SK-N-SH (cell line): ENCODE data around the gene TMEM106C. TPM values are rescaled to one million over a fixed set of nuclear protein-coding genes. Genes with fewer than 3 reads are reported as not detected.

Experiments
- CTCF ChIA-PET: fragments of 300-600, 350-600 bp; formaldehyde crosslinking; extraction: SDS; loops from one replicate; lab custom pipeline; 2021; lab: Yijun Ruan, JAX
- POLR2A ChIA-PET: fragments of 350-600 bp; sonication (Branson Sonifier 250); formaldehyde crosslinking; extraction: SDS; loops from one replicate; lab custom pipeline; 2020; ENCODE audit warnings: antibody characterized with exemption, inconsistent platforms; lab: Yijun Ruan, JAX
- DNase-seq: peaks from one replicate; pipeline ENCODE4 v3.0.0; 2012
- H2AFZ ChIP-seq: fragments of 200-600 bp; sonication (generic); 2 replicates; pipeline ENCODE4 v1.8.1; 2016; ENCODE audit warnings: antibody characterized with exemption, mild to moderate bottlenecking, low read depth
- H3F3A ChIP-seq: fragments of 200-600 bp; sonication (generic); replicated peaks from 2 replicates; pipeline ENCODE3; 2016; ENCODE audit warnings: antibody characterized with exemption, mild to moderate bottlenecking; ENCODE audit not compliant: insufficient read depth
- H3K27ac ChIP-seq, 2 experiments: fragments of 200-500 bp in 1 of 2; fragments of 200-600 bp in 1 of 2; sonication (Bioruptor generic) in 1 of 2; sonication (generic), shearing (Covaris generic) in 1 of 2; 2 replicates each; pipeline versions ENCODE4 v1.5.1 to v1.6.1; 2014 to 2016; ENCODE audit warnings: low read depth in 2 of 2, inconsistent platforms in 1 of 2, low read length in 1 of 2, mild to moderate bottlenecking in 1 of 2, mixed read lengths in 1 of 2
- H3K27me3 ChIP-seq: fragments of 200-600 bp; sonication (generic), shearing (Covaris generic); 2 replicates; pipeline ENCODE4 v1.6.1; 2016; ENCODE audit warnings: mixed run types; ENCODE audit not compliant: insufficient read depth
- H3K36me3 ChIP-seq, 2 experiments: fragments of 200-500 bp in 1 of 2; fragments of 200-600 bp in 1 of 2; sonication (Bioruptor generic) in 1 of 2; sonication (generic) in 1 of 2; replicated peaks in 1 of 2; 2 replicates each; pipeline versions ENCODE3 to v1.5.1; 2014 to 2016; ENCODE audit warnings: low read length in 1 of 2, mild to moderate bottlenecking in 1 of 2; ENCODE audit not compliant: insufficient read depth in 2 of 2, control insufficient read depth in 1 of 2
- H3K4me1 ChIP-seq, 2 experiments: fragments of 200-500 bp in 1 of 2; fragments of 200-600 bp in 1 of 2; sonication (Bioruptor generic) in 1 of 2; sonication (generic), shearing (Covaris generic) in 1 of 2; 2 replicates each; pipeline versions ENCODE4 v1.5.1 to v1.6.1; 2014 to 2016; ENCODE audit warnings: low read depth in 1 of 2, low read length in 1 of 2, mixed run types in 1 of 2; ENCODE audit not compliant: insufficient read depth in 2 of 2, control insufficient read depth in 1 of 2
- H3K4me2 ChIP-seq: fragments of 200-600 bp; sonication (generic), shearing (Covaris generic); 2 replicates; pipeline ENCODE4 v1.6.1; 2017; ENCODE audit warnings: mixed run types
- H3K4me3 ChIP-seq, 2 experiments: fragments of 200-500 bp in 1 of 2; fragments of 200-600 bp in 1 of 2; sonication (Bioruptor generic) in 1 of 2; sonication (generic), shearing (Covaris generic) in 1 of 2; 2 replicates each; pipeline versions ENCODE4 v1.5.1 to v1.8.1; 2014 to 2016; ENCODE audit warnings: low read depth in 2 of 2, inconsistent platforms in 1 of 2, low read length in 1 of 2, mild to moderate bottlenecking in 1 of 2, mixed read lengths in 1 of 2, moderate library complexity in 1 of 2
- H3K79me2 ChIP-seq: fragments of 200-600 bp; sonication (generic); 2 replicates; pipeline ENCODE4 v1.8.1; 2017; ENCODE audit warnings: mild to moderate bottlenecking; ENCODE audit not compliant: insufficient read depth
- H3K9ac ChIP-seq: fragments of 200-600 bp; sonication (generic); 2 replicates; pipeline ENCODE4 v1.6.1; 2017; ENCODE audit warnings: mixed run types
- H3K9me2 ChIP-seq: fragments of 200-600 bp; sonication (generic); 2 replicates; pipeline ENCODE4 v1.6.1; 2017; ENCODE audit warnings: mixed run types
- H3K9me3 ChIP-seq: fragments of 200-600 bp; sonication (generic); 2 replicates; pipeline ENCODE4 v1.6.1; 2017; ENCODE audit warnings: mixed run types, mild to moderate bottlenecking, moderate library complexity
- H4K20me1 ChIP-seq: fragments of 200-600 bp; sonication (generic); 2 replicates; pipeline ENCODE4 v1.6.1; 2017; ENCODE audit warnings: mild to moderate bottlenecking, mixed run types; ENCODE audit not compliant: insufficient read depth
- CHD2 ChIP-seq: fragments of 150-350 bp; IDR thresholded peaks from 2 replicates; pipeline ENCODE4 v1.6.1; 2018; ENCODE audit warnings: low read length; ENCODE audit not compliant: partially characterized antibody
- EZH2phosphoT487 ChIP-seq: fragments of 200-600 bp; sonication (generic); IDR thresholded peaks from 2 replicates; pipeline ENCODE4 v1.6.1; 2017; ENCODE audit warnings: low read depth, mixed run types, mild to moderate bottlenecking, antibody characterized with exemption, moderate library complexity, borderline replicate concordance
- FOXM1 ChIP-seq: IDR thresholded peaks from 2 replicates; pipeline ENCODE4 v1.4.0; 2012; ENCODE audit warnings: low read depth, mild to moderate bottlenecking
- GATA2 ChIP-seq: sonication (generic); formaldehyde crosslinking; IDR thresholded peaks from 2 replicates; pipeline ENCODE4 v1.5.0; 2020; ENCODE audit warnings: mild to moderate bottlenecking, missing genetic modification reagents
- JUND ChIP-seq: IDR thresholded peaks from 2 replicates; pipeline ENCODE4 v1.4.0; 2012
- MEF2A ChIP-seq: IDR thresholded peaks from 2 replicates; pipeline ENCODE4 v1.4.0; 2012; ENCODE audit warnings: low read depth, borderline replicate concordance
- MXI1 ChIP-seq: IDR thresholded peaks from 2 replicates; pipeline ENCODE4 v1.6.1; 2012; ENCODE audit warnings: mild to moderate bottlenecking, low read depth, low read length, improper control_type of control experiment
- NRF1 ChIP-seq: IDR thresholded peaks from 2 replicates; pipeline ENCODE4 v1.6.1; 2012; ENCODE audit warnings: low read depth, mild to moderate bottlenecking, low read length
- POLR2AphosphoS5 ChIP-seq: IDR thresholded peaks from 2 replicates; pipeline ENCODE4 v1.6.1; 2012; ENCODE audit warnings: low read depth, low read length
- RCOR1 ChIP-seq: fragments of 150-350 bp; IDR thresholded peaks from 2 replicates; pipeline ENCODE4 v1.6.1; 2017; ENCODE audit warnings: antibody characterized with exemption, low read length
- RXRA ChIP-seq: IDR thresholded peaks from 2 replicates; pipeline ENCODE4 v1.4.0; 2012; ENCODE audit warnings: low read depth, mild to moderate bottlenecking, borderline replicate concordance
- SIN3A ChIP-seq: IDR thresholded peaks from 2 replicates; pipeline ENCODE4 v1.6.1; 2012; ENCODE audit warnings: low read depth, mild to moderate bottlenecking, low read length, moderate library complexity, borderline replicate concordance
- SMC3 ChIP-seq: IDR thresholded peaks from 2 replicates; pipeline ENCODE4 v1.6.1; 2012; ENCODE audit warnings: low read depth, low read length, improper control_type of control experiment
- TEAD4 ChIP-seq: IDR thresholded peaks from 2 replicates; pipeline ENCODE4 v1.4.0; 2012; ENCODE audit warnings: mild to moderate bottlenecking, borderline replicate concordance; ENCODE audit not compliant: insufficient read depth
- YY1 ChIP-seq: IDR thresholded peaks from 2 replicates; pipeline ENCODE4 v1.4.0; 2012; ENCODE audit warnings: low read depth, mild to moderate bottlenecking
- WGBS: methylation state at CpG from one replicate; pipeline ENCODE4 v1.1.6; 2017; ENCODE audit warnings: low lambda C conversion rate; 5-methylcytosine and 5-hydroxymethylcytosine counted together
- polyA plus RNA-seq, 3 experiments: library from polyadenylated mRNA; depleted of rRNA; stranded (reverse); fragments of >200 nt; gene quantifications; 2 replicates each; pipeline ENCODE4 v1.2.3, GENCODE V29; 2012
- TF ChIP-seq, protein P1 (sequence below): fragments of 200-600 bp; sonication (generic); IDR thresholded peaks from 2 replicates; pipeline ENCODE4 v1.6.1; 2017; ENCODE audit warnings: antibody characterized with exemption, mild to moderate bottlenecking, moderate library complexity
- TF ChIP-seq, protein P2 (sequence below): IDR thresholded peaks from 2 replicates; pipeline ENCODE4 v1.4.0; 2012; ENCODE audit warnings: low read depth
- TF ChIP-seq, protein P3 (sequence below): fragments of 150-350 bp; IDR thresholded peaks from 2 replicates; pipeline ENCODE4 v1.6.1; 2017; ENCODE audit warnings: antibody characterized with exemption, low read length, low read depth, borderline replicate concordance

TMEM106C gene
- polyA plus RNA-seq, 1 of the 3 experiments (the other 2 are of a cell fraction) = 133 TPM

DNA sequence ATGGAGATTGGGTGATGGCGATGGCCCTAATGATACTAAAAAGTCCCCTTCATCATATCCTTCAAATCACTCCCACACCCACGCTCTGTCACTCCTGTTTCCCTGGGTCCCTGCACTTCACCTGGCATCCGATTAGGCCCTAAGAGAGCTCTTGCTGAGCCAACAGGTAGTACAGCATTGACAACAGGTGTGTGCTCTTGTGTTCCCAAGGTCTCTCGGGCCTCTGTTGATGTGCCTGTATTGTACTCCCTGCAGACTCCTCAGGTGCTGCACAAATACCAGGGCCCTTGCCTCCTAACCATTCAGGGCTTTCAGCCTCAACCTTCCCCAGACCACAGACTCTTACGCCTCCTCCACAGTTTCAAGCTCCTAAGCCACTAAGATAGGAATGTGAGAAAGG is 32.8 kb upstream of the TMEM106C start:
- ChIA-PET CTCF (no interaction called here), POLR2A (no interaction called here)
- no peaks in the 10 kb centered on the region; the same call in 1 of the 2 replicates for H3K27me3 ChIP-seq
- TF ChIP-seq TEAD4 (no peak), JUND (no peak), MEF2A (no peak), RXRA (no peak), MXI1 (no peak), NRF1 (no peak), SMC3 (no peak), POLR2AphosphoS5 (no peak), CHD2 (no peak), YY1 (no peak), RCOR1 (no peak)
- TF ChIP-seq, protein P1, sequence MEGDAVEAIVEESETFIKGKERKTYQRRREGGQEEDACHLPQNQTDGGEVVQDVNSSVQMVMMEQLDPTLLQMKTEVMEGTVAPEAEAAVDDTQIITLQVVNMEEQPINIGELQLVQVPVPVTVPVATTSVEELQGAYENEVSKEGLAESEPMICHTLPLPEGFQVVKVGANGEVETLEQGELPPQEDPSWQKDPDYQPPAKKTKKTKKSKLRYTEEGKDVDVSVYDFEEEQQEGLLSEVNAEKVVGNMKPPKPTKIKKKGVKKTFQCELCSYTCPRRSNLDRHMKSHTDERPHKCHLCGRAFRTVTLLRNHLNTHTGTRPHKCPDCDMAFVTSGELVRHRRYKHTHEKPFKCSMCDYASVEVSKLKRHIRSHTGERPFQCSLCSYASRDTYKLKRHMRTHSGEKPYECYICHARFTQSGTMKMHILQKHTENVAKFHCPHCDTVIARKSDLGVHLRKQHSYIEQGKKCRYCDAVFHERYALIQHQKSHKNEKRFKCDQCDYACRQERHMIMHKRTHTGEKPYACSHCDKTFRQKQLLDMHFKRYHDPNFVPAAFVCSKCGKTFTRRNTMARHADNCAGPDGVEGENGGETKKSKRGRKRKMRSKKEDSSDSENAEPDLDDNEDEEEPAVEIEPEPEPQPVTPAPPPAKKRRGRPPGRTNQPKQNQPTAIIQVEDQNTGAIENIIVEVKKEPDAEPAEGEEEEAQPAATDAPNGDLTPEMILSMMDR = no peak
- TF ChIP-seq, protein P2, sequence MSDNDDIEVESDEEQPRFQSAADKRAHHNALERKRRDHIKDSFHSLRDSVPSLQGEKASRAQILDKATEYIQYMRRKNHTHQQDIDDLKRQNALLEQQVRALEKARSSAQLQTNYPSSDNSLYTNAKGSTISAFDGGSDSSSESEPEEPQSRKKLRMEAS = no peak
- TF ChIP-seq, protein P3, sequence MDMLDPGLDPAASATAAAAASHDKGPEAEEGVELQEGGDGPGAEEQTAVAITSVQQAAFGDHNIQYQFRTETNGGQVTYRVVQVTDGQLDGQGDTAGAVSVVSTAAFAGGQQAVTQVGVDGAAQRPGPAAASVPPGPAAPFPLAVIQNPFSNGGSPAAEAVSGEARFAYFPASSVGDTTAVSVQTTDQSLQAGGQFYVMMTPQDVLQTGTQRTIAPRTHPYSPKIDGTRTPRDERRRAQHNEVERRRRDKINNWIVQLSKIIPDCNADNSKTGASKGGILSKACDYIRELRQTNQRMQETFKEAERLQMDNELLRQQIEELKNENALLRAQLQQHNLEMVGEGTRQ = no peak
- no peak for DNase-seq
- no peak overlapping the region for H3K9ac ChIP-seq
- no peak overlapping the region for H3K4me2 ChIP-seq
- H3F3A ChIP-seq = no peaks in the 10 kb centered on the region
- peaks cover 0 to 12% of the 10 kb centered on the region in 2 experiments; a peak in 2 of 4 replicates for H3K4me1 ChIP-seq
- no peaks in the 10 kb centered on the region for H3K36me3 ChIP-seq
- H3K79me2 ChIP-seq = no peaks in the 10 kb centered on the region
- no peaks in the 10 kb centered on the region for H3K9me3 ChIP-seq
- no peak overlapping the region for H2AFZ ChIP-seq
- no peak overlapping the region for H3K4me3 ChIP-seq
- no peaks in the 10 kb centered on the region for H4K20me1 ChIP-seq
- no peak overlapping the region for H3K27ac ChIP-seq
- WGBS = 31% methylated on average over 5 of the region's 5 CpGs
- no peaks in the 10 kb centered on the region for H3K9me2 ChIP-seq

DNA sequence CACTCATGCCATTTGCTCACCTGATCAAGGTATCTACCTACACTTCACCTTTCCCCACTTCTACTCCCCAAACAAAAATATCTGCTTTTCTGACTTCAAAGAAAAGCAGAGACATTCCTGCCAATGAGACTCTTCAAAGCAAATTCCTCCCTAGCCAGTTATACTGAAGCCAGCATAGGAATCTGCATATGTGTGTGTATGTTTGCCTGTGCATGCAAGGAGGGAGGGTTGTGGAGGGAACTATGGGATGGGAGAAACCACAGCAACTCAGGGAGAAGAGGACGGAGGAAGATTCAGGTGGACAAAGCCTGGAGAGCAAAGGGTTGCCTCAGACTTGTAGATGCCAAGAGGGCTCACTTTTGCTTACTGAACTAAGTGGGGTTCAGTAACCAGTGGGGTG is 32.2 kb upstream of the TMEM106C start:
- no peak for DNase-seq
- peaks cover 0 to 15% of the 10 kb centered on the region in 2 experiments; a peak in 2 of 4 replicates for H3K4me1 ChIP-seq
- no peaks in the 10 kb centered on the region for H3K9me2 ChIP-seq
- ChIA-PET CTCF (no interaction called here), POLR2A (no interaction called here)
- H3K27ac ChIP-seq = no peak overlapping the region
- H3K79me2 ChIP-seq = no peaks in the 10 kb centered on the region
- no peak for TF ChIP-seq SIN3A
- TF ChIP-seq, protein P3 = no peak
- no peak for TF ChIP-seq FOXM1
- no peak for TF ChIP-seq TEAD4
- TF ChIP-seq RXRA = no peak
- TF ChIP-seq GATA2 = no peak
- TF ChIP-seq, protein P2 = no peak
- no peak for TF ChIP-seq RCOR1
- TF ChIP-seq EZH2phosphoT487 = no peak
- no peak overlapping the region for H3K4me2 ChIP-seq
- no peaks in the 10 kb centered on the region for H3K9me3 ChIP-seq
- H4K20me1 ChIP-seq = no peaks in the 10 kb centered on the region
- H3F3A ChIP-seq = no peaks in the 10 kb centered on the region
- no peak overlapping the region for H2AFZ ChIP-seq
- 43% methylated on average over 1 of the region's 1 CpG for WGBS
- H3K27me3 ChIP-seq = no peaks in the 10 kb centered on the region; the same call in 1 of the 2 replicates
- no peaks in the 10 kb centered on the region for H3K36me3 ChIP-seq
- no peak overlapping the region for H3K4me3 ChIP-seq
- H3K9ac ChIP-seq = no peak overlapping the region
